Ovary (tissue), 3 donors: ENCODE results near the gene PSMG4.

Experiments
- EP300 ChIP-seq: sonication (generic); formaldehyde crosslinking; IDR thresholded peaks from one replicate; pipeline ENCODE4 v1.6.1; 2017; ENCODE audit warnings: antibody characterized with exemption
- POLR2A ChIP-seq: fragments of 450-650 bp; IDR thresholded peaks from one replicate; pipeline ENCODE4 v1.6.1; 2017; ENCODE audit warnings: antibody characterized with exemption, mild to moderate bottlenecking, moderate library complexity
- TF ChIP-seq, protein P1 (sequence below), 3 donors: fragments of 450-650 bp in 2 of 3; fragments of 200-600 bp in 1 of 3; IDR thresholded peaks; one replicate each; pipeline versions ENCODE4 v1.5.1 to v1.8.0; 2016 to 2022; ENCODE audit warnings: antibody characterized with exemption in 3 of 3, mild to moderate bottlenecking in 1 of 3
- donor health status: DM: no; HTN: no; CAD: no.

DNA sequence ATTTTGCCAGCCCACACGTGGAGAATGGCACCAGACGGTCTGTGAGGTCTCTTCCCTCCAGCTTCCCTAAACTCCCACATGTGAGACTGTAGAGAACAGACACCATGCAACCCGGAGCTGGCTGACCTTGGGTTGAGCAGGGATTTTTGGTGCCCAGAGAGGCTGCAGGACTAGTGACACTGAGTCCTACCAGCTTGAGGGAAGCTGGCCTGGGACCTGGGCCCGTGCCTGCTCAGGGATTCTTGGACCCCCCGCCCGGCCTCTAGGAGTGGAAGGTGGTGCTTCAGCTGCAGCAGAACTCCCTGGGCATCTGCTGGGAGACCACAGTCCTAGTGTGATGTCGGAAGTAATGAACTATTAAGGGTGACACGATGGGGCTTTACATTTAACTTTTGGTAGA is 3.2 kb downstream of the PSMG4 start:
- TF ChIP-seq, protein P1, sequence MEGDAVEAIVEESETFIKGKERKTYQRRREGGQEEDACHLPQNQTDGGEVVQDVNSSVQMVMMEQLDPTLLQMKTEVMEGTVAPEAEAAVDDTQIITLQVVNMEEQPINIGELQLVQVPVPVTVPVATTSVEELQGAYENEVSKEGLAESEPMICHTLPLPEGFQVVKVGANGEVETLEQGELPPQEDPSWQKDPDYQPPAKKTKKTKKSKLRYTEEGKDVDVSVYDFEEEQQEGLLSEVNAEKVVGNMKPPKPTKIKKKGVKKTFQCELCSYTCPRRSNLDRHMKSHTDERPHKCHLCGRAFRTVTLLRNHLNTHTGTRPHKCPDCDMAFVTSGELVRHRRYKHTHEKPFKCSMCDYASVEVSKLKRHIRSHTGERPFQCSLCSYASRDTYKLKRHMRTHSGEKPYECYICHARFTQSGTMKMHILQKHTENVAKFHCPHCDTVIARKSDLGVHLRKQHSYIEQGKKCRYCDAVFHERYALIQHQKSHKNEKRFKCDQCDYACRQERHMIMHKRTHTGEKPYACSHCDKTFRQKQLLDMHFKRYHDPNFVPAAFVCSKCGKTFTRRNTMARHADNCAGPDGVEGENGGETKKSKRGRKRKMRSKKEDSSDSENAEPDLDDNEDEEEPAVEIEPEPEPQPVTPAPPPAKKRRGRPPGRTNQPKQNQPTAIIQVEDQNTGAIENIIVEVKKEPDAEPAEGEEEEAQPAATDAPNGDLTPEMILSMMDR (IDR thresholded peaks at IDR 0.05), result no peak
- no peak for TF ChIP-seq POLR2A
- no peak for TF ChIP-seq EP300
